ENCODE data around the gene MGAT5.

MGAT5 gene

GRCh38 chr2:134446383-134447017 lies 192.6 kb downstream of the MGAT5 start:
- no peak for DNase-seq (ENCODE audit: low spot score in 2 of 2)
- Histone ChIP-seq H3K9me3 (no peaks in the 10 kb centered on the region), H3K4me3 (no peak overlapping the region), H3K36me3 (replicated peaks) (no peaks in the 10 kb centered on the region), H3K4me1 (no peaks in the 10 kb centered on the region), H3K27me3 (ENCODE audit: low read depth) (no peaks in the 10 kb centered on the region)
- in situ Hi-C loops (cut with MboI; ENCODE audit: low sequenced_read_pairs), result no loop called here

- no peaks in the 10 kb centered on the region for H3K9me3 ChIP-seq
- H3K4me3 ChIP-seq, result no peak overlapping the region
- no peaks in the 10 kb centered on the region for H3K27me3 ChIP-seq (ENCODE audit: low read depth)
- no peak for DNase-seq (ENCODE audit: low spot score in 2 of 2)
- H3K4me1 ChIP-seq, result no peaks in the 10 kb centered on the region
- H3K36me3 ChIP-seq (replicated peaks), result no peaks in the 10 kb centered on the region
- in situ Hi-C loops (cut with MboI; ENCODE audit: low sequenced_read_pairs), result no loop called here
These were observed 193.8 kb downstream of the MGAT5 start for GRCh38 chr2:134447669-134448068.

GRCh38 chr2:134448650-134449049 lies 194.8 kb downstream of the MGAT5 start:
- in situ Hi-C loops (cut with MboI; ENCODE audit: low sequenced_read_pairs), result no loop called here
- Histone ChIP-seq H3K36me3 (replicated peaks) (no peaks in the 10 kb centered on the region), H3K4me1 (no peaks in the 10 kb centered on the region), H3K4me3 (no peak overlapping the region), H3K9me3 (no peaks in the 10 kb centered on the region), H3K27me3 (ENCODE audit: low read depth) (no peaks in the 10 kb centered on the region)
- no peak for DNase-seq (ENCODE audit: low spot score in 2 of 2)

- in situ Hi-C loops (cut with MboI; ENCODE audit: low sequenced_read_pairs), result no loop called here
- no peaks in the 10 kb centered on the region for H3K36me3 ChIP-seq (replicated peaks)
- H3K27me3 ChIP-seq (ENCODE audit: low read depth), result no peaks in the 10 kb centered on the region
- H3K4me3 ChIP-seq, result no peak overlapping the region
- no peaks in the 10 kb centered on the region for H3K4me1 ChIP-seq
- no peaks in the 10 kb centered on the region for H3K9me3 ChIP-seq
- DNase-seq (ENCODE audit: low spot score in 2 of 2), result no peak
These were observed 195.3 kb downstream of the MGAT5 start for GRCh38 chr2:134449157-134449556.

GRCh38 chr2:134449751-134450513 lies 196.1 kb downstream of the MGAT5 start:
- H3K36me3 ChIP-seq (replicated peaks), result no peaks in the 10 kb centered on the region
- H3K9me3 ChIP-seq, result no peaks in the 10 kb centered on the region
- no peak overlapping the region for H3K4me3 ChIP-seq
- in situ Hi-C loops (cut with MboI; ENCODE audit: low sequenced_read_pairs), result no loop called here
- DNase-seq (ENCODE audit: low spot score in 2 of 2), result no peak
- H3K27me3 ChIP-seq (ENCODE audit: low read depth), result no peaks in the 10 kb centered on the region
- no peaks in the 10 kb centered on the region for H3K4me1 ChIP-seq

- in situ Hi-C loops (cut with MboI; ENCODE audit: low sequenced_read_pairs), result no loop called here
- no peak for DNase-seq (ENCODE audit: low spot score in 2 of 2)
- H3K9me3 ChIP-seq, result no peaks in the 10 kb centered on the region
- H3K27me3 ChIP-seq (ENCODE audit: low read depth), result no peaks in the 10 kb centered on the region
- H3K4me3 ChIP-seq, result no peak overlapping the region
- H3K36me3 ChIP-seq (replicated peaks), result no peaks in the 10 kb centered on the region
- no peaks in the 10 kb centered on the region for H3K4me1 ChIP-seq
These were observed 197.4 kb downstream of the MGAT5 start for GRCh38 chr2:134451347-134451630.

- in situ Hi-C loops (cut with MboI; ENCODE audit: low sequenced_read_pairs), result no loop called here
- DNase-seq (ENCODE audit: low spot score in 2 of 2), result no peak
- Histone ChIP-seq H3K4me3 (no peak overlapping the region), H3K36me3 (replicated peaks) (no peaks in the 10 kb centered on the region), H3K27me3 (ENCODE audit: low read depth) (no peaks in the 10 kb centered on the region), H3K9me3 (no peaks in the 10 kb centered on the region), H3K4me1 (no peaks in the 10 kb centered on the region)
These were observed 198.3 kb downstream of the MGAT5 start for GRCh38 chr2:134452042-134452733.

- no peak for DNase-seq (ENCODE audit: low spot score in 2 of 2)
- H3K36me3 ChIP-seq (replicated peaks), result no peaks in the 10 kb centered on the region
- H3K9me3 ChIP-seq, result no peaks in the 10 kb centered on the region
- H3K4me3 ChIP-seq, result no peak overlapping the region
- H3K4me1 ChIP-seq, result no peaks in the 10 kb centered on the region
- no peaks in the 10 kb centered on the region for H3K27me3 ChIP-seq (ENCODE audit: low read depth)
- in situ Hi-C loops (cut with MboI; ENCODE audit: low sequenced_read_pairs), result no loop called here
These were observed 199.6 kb downstream of the MGAT5 start for GRCh38 chr2:134453476-134453875.

GRCh38 chr2:134453973-134454372 lies 200.1 kb downstream of the MGAT5 start:
- Histone ChIP-seq H3K4me3 (no peak overlapping the region), H3K36me3 (replicated peaks) (no peaks in the 10 kb centered on the region), H3K9me3 (no peaks in the 10 kb centered on the region), H3K27me3 (ENCODE audit: low read depth) (no peaks in the 10 kb centered on the region), H3K4me1 (no peaks in the 10 kb centered on the region)
- no peak for DNase-seq (ENCODE audit: low spot score in 2 of 2)
- in situ Hi-C loops (cut with MboI; ENCODE audit: low sequenced_read_pairs), result no loop called here

GRCh38 chr2:134454426-134454825 lies 200.6 kb downstream of the MGAT5 start:
- Histone ChIP-seq H3K9me3 (no peaks in the 10 kb centered on the region), H3K27me3 (ENCODE audit: low read depth) (no peaks in the 10 kb centered on the region), H3K4me1 (no peaks in the 10 kb centered on the region), H3K4me3 (no peak overlapping the region), H3K36me3 (replicated peaks) (no peaks in the 10 kb centered on the region)
- DNase-seq (ENCODE audit: low spot score in 2 of 2), result no peak
- in situ Hi-C loops (cut with MboI; ENCODE audit: low sequenced_read_pairs), result no loop called here

- in situ Hi-C loops (cut with MboI; ENCODE audit: low sequenced_read_pairs), result no loop called here
- Histone ChIP-seq H3K36me3 (replicated peaks) (no peaks in the 10 kb centered on the region), H3K27me3 (ENCODE audit: low read depth) (no peaks in the 10 kb centered on the region), H3K4me3 (no peak overlapping the region), H3K9me3 (no peaks in the 10 kb centered on the region), H3K4me1 (no peaks in the 10 kb centered on the region)
- no peak for DNase-seq (ENCODE audit: low spot score in 2 of 2)
These were observed 201.1 kb downstream of the MGAT5 start for GRCh38 chr2:134454931-134455330.

GRCh38 chr2:134455426-134455825 lies 201.6 kb downstream of the MGAT5 start:
- in situ Hi-C loops (cut with MboI; ENCODE audit: low sequenced_read_pairs), result no loop called here
- no peak overlapping the region for H3K4me3 ChIP-seq
- no peaks in the 10 kb centered on the region for H3K27me3 ChIP-seq (ENCODE audit: low read depth)
- no peaks in the 10 kb centered on the region for H3K4me1 ChIP-seq
- no peaks in the 10 kb centered on the region for H3K9me3 ChIP-seq
- no peak for DNase-seq (ENCODE audit: low spot score in 2 of 2)
- no peaks in the 10 kb centered on the region for H3K36me3 ChIP-seq (replicated peaks)

GRCh38 chr2:134457353-134457752 lies 203.5 kb downstream of the MGAT5 start:
- in situ Hi-C loops (cut with MboI; ENCODE audit: low sequenced_read_pairs), result no loop called here
- H3K27me3 ChIP-seq (ENCODE audit: low read depth), result no peaks in the 10 kb centered on the region
- no peaks in the 10 kb centered on the region for H3K36me3 ChIP-seq (replicated peaks)
- H3K4me3 ChIP-seq, result no peak overlapping the region
- DNase-seq (ENCODE audit: low spot score in 2 of 2), result no peak
- no peaks in the 10 kb centered on the region for H3K4me1 ChIP-seq
- H3K9me3 ChIP-seq, result no peaks in the 10 kb centered on the region

- H3K4me3 ChIP-seq, result no peak overlapping the region
- no peak for DNase-seq (ENCODE audit: low spot score in 2 of 2)
- H3K4me1 ChIP-seq, result no peaks in the 10 kb centered on the region
- no peaks in the 10 kb centered on the region for H3K27me3 ChIP-seq (ENCODE audit: low read depth)
- H3K9me3 ChIP-seq, result no peaks in the 10 kb centered on the region
- in situ Hi-C loops (cut with MboI; ENCODE audit: low sequenced_read_pairs), result no loop called here
- no peaks in the 10 kb centered on the region for H3K36me3 ChIP-seq (replicated peaks)
These were observed 204.0 kb downstream of the MGAT5 start for GRCh38 chr2:134457765-134458472.

Measured in HAP-1 (cell line).